ENCODE data around the gene SLFN12L. TPM values are rescaled to one million over a fixed set of nuclear protein-coding genes. Genes with fewer than 3 reads are reported as not detected.

SLFN12L gene
- total RNA-seq, result 1 to 10 TPM in 3 of 4 donors, under 1 TPM in 1; 0.50 to 3.4 (median 1.2) TPM

DNA sequence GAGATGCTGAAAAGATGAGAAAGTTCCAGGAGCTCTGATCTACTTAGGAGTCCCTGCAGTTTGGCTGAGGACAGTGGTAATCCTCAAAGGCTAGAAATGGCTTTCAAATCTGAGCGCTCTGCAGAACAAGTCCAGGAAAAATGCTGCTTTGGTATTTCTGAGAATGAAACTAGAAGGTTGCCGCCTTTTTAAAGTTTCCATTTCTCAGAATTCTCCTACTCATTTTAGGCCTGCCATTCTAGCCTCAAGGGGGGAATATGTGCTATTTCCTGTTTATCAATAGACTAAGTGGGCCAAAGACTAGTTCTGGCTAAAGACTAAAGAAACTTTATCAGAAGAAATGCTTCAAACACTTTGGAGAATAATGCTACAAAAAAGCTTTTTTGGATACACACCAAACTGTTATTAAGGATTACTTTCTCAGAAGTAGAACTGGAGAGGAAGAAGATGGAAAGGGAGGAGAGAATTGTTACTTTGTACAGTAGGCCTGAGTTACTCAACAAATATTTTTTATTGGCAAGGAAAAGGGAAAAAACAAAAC lies at the start of gene SLFN12L:
TSS of gene SLFN12L (minus strand) at position 78 of the 541 bp plus-strand sequence. CDS start 15,314 bp downstream, outside the sequence.
- Histone ChIP-seq H3K36me3 (no peaks in the 10 kb centered on the region), H3K4me3 (peak within 1 kb of the TSS in 3 of 4 donors; percentile 15 to 31 (median 27)), H3K27me3 (no peaks in the 10 kb centered on the region), H3K27ac (peak within 1 kb of the TSS; percentile 30 to 70 (median 56)), H3K9me3 (no peaks in the 10 kb centered on the region), H3K4me1 (peaks cover 0 to 44% (median 12%) of the 10 kb centered on the region in 3 donors)
- WGBS, 2 donors, result 34 to 38% methylated on average over 2 of the region's 2 CpGs
- TF ChIP-seq, protein P1, sequence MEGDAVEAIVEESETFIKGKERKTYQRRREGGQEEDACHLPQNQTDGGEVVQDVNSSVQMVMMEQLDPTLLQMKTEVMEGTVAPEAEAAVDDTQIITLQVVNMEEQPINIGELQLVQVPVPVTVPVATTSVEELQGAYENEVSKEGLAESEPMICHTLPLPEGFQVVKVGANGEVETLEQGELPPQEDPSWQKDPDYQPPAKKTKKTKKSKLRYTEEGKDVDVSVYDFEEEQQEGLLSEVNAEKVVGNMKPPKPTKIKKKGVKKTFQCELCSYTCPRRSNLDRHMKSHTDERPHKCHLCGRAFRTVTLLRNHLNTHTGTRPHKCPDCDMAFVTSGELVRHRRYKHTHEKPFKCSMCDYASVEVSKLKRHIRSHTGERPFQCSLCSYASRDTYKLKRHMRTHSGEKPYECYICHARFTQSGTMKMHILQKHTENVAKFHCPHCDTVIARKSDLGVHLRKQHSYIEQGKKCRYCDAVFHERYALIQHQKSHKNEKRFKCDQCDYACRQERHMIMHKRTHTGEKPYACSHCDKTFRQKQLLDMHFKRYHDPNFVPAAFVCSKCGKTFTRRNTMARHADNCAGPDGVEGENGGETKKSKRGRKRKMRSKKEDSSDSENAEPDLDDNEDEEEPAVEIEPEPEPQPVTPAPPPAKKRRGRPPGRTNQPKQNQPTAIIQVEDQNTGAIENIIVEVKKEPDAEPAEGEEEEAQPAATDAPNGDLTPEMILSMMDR (IDR thresholded peaks at IDR 0.05), result no peak
- TF ChIP-seq POLR2A (IDR thresholded peaks at IDR 0.05), result no peak
- intact Hi-C loops (cut with DNase I), result loop anchor here (5.0 to 10.0 kb wide), 2 partner anchors 225 to 363 kb away; no protein-coding TSS in a partner anchor
- DNase-seq, result no peak

DNA sequence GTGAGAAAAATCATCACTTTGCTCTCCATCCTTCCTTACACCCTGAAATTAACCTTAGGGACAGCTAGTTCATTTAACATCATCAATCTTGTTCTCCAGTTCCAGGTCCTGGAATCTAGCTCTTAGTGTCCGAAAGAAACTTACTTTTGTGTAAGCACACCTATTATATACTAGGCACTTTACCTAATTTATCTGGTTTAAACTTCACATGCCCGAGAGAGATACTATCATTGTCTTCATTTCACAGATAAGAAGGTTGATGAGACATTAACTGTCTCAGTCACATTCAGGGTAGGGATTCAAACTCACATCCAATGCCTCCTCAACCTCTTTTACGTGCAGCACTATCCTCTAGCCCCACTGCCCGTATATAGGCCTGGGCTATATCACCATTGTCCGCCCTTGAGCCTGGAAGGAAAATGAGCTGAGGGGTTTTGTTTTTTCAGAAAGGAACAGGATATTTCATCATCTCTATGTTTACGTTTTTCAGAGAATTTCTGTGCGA lies 49.1 kb upstream of the SLFN12L start:
- Histone ChIP-seq H3K9me3 (no peaks in the 10 kb centered on the region), H3K4me3 (peak overlapping the region; percentile 59 to 86 (median 74)), H3K36me3 (no peaks in the 10 kb centered on the region), H3K4me1 (peaks cover 10 to 49% (median 23%) of the 10 kb centered on the region in 3 donors), H3K27ac (peak overlapping the region; percentile 88 to 95 (median 90)), H3K27me3 (peaks cover 0 to 27% (median 0%) of the 10 kb centered on the region in 4 donors)
- intact Hi-C loops (cut with DNase I), result no loop called here
- TF ChIP-seq, protein P1 (IDR thresholded peaks at IDR 0.05), result no peak
- no peak for TF ChIP-seq POLR2A (IDR thresholded peaks at IDR 0.05)
- DNase-seq, result no peak
- 32% methylated on average over 7 of the region's 7 CpGs for WGBS, 2 donors

DNA sequence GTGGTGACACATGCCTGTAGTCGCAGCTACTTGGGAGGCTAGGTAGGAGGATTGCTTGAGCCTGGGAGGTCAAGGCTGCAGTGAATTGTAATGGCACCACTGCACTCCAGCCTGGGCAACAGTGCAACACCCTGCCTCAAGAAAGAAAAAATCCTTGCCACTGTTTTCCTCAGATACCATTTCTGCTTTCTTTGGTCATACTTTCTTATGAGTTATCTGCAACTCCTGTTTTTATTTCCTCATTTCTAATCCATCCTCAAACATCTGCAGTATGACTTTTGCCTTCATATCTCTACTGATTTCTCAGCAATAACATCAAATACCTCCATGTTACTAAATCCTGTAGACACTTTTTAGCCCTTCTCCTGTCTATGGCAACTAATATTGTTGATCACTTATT lies 46.6 kb upstream of the SLFN12L start:
- Histone ChIP-seq H3K27me3 (peaks cover 0 to 27% (median 0%) of the 10 kb centered on the region in 4 donors), H3K4me3 (no peak overlapping the region), H3K9me3 (no peaks in the 10 kb centered on the region), H3K4me1 (peaks cover 10 to 32% (median 17%) of the 10 kb centered on the region in 3 donors), H3K27ac (no peak overlapping the region), H3K36me3 (no peaks in the 10 kb centered on the region)
- DNase-seq, result no peak
- WGBS, 2 donors, result 81 to 100% methylated on average over 1 of the region's 1 CpG
- no peak for TF ChIP-seq POLR2A (IDR thresholded peaks at IDR 0.05)
- TF ChIP-seq, protein P1 (IDR thresholded peaks at IDR 0.05), result no peak
- intact Hi-C loops (cut with DNase I), result no loop called here

DNA sequence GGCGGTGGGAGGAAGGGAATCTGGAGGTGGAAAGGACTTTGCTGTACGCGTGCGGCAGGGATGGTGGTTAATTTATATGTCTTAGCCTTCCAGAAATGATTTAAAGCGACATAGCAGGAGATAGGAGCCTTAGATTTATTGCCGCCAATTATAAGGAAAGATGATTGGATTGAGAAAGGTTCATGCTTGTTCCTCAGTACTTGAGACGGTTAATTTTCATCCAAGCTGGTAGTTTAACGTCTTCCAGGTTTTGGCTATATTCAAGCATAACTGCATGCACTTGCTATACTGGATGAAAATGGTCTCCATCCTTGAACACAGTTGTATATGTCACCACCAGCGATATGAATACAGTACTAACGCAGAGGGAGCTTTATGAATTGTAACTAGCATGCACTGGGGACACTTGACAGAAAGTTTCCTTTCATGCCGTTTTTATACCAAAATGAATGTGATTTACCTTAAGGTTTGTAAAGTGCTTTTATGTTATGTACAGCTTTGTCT lies 41.5 kb upstream of the SLFN12L start:
- Histone ChIP-seq H3K4me3 (peak overlapping the region; percentile 56 to 91 (median 78)), H3K27ac (peak overlapping the region; percentile 86 to 96 (median 90)), H3K4me1 (peaks cover 16 to 26% (median 16%) of the 10 kb centered on the region in 3 donors), H3K27me3 (peaks cover 0 to 8% (median 0%) of the 10 kb centered on the region in 4 donors), H3K36me3 (peaks cover 0 to 21% (median 11%) of the 10 kb centered on the region in 3 donors), H3K9me3 (no peaks in the 10 kb centered on the region)
- intact Hi-C loops (cut with DNase I), result no loop called here
- no peak for TF ChIP-seq POLR2A (IDR thresholded peaks at IDR 0.05)
- TF ChIP-seq, protein P1 (IDR thresholded peaks at IDR 0.05), result no peak
- no peak for DNase-seq
- WGBS, 2 donors, result 3% methylated on average over 11 of the region's 11 CpGs
